Activated CD4-positive, CD25-positive, alpha-beta regulatory T cell treated with anti-CD3 and anti-CD28 coated beads, Interleukin-2, amount 50 U/mL, for 16 hours (primary cell): Measurements from ENCODE around the gene ATP8A2.
"Not testable (repeated sequence)": the region's sequence is repeated elsewhere in the genome, so short reads cannot be mapped to it uniquely, and the experiment has no call there.

Experiments
- DNase-seq: peaks from one replicate; pipeline ENCODE4 v3.0.0-alpha.2; 2020; ENCODE audit warnings: low read depth, low spot score

ATP8A2 gene

DNA sequence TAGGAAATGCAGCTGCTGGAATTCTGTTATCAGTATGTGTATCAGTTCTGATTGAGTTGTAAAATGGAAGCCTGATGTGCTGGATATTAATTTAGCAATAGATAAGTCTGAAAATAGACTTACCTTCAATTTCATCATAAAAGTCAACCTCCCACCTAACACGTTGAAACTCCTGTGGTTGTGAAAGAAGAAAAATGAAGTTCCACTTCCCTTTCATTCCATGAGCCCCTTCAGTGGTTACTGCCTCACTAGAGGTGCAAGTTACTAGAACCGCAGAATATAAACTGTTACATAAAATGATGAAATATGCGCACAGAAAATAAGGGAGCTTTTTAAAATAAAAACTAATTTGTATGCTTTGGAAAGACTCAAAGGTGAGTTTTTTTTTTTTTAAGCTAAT is 430.8 kb downstream of the ATP8A2 start:
- no peak for DNase-seq

DNA sequence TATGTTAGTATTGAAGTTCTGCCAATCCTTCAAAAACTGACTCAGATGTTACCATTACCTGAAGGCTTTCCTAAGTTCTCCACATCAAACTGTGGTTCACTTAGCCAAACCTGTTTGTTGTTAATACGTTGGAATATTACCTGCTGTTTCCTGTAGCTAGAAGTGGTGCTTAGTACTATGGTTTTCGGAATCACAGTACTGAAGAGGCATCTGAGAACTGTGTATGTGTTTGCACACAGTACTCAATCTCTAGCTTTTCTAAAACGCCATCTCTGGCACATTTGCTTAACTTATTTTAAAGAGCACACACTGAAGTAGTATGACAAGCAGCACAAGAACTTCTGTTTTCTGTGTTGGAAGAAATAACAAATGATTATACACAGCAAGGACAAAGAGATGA is 431.9 kb downstream of the ATP8A2 start:
- DNase-seq = no peak

DNA sequence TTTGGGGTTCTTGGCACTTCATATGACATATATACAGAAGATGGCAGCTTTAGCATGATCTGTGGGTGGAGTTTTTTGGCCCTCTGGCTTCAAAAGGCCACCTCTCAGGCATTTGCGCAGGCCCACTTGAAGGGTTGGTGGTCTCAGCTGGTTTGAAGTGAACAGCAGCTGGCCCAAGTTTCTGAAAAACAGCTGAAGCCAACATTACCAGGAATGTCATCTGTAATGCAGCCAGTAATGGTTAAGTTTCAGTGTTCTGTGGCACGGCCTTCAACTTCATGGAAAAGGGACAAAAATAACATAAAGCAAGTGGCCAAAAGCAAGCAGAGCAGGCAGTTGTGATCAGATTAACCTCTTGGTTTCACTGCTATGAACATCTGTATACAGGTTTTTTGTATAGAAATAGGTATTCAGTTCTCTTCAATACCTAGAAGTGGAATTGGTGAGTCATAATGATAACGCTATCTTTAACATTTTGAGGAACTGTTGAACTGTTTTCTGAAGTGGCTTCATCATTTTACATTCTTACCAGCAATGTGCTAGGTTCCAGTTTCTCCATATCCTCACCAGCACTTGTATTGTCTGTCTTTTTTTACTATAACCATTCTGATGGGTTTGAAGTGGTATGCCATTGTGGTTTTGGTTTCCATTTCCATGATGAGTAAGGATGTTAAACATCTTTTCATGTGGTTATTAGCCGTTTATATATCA is 434.6 kb downstream of the ATP8A2 start:
- no peak for DNase-seq

DNA sequence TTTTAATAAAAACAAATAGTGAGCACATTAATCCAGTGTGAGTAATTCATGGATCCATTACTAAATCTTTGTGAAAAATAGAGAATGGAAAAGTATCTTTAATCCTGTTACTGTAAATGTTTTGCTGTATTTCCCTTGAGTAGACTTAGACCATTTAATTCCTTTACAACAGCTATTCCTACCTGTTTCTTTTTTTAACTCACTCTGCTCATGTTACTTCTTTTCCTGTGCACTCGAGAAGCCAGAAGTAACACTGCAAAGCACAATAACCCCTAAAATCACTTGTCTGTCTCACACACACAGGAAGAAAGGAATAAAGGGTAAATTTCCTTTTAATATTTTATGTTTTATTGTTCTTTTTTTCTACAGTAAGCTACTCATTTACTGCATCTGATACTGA is 435.8 kb downstream of the ATP8A2 start:
- no peak for DNase-seq

DNA sequence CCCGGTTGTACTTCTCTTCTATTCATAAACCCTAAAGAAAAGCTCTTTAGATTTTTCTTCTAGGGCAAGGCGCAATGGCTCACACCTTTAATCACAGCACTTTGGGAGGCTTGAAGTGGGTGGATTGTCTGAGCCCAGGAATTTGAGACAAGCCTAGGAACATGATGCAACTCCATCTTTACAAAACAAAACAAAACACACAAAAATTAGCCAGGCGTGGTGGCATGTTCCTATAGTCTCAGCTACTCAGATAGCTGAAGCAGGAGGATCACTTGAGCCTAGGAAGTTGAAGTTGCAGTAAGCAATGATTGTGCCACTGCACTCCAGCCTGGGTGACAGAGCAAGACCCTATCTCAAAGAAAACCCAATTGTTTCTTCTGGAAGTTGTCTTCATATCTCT is 439.7 kb downstream of the ATP8A2 start:
- DNase-seq = no peak

DNA sequence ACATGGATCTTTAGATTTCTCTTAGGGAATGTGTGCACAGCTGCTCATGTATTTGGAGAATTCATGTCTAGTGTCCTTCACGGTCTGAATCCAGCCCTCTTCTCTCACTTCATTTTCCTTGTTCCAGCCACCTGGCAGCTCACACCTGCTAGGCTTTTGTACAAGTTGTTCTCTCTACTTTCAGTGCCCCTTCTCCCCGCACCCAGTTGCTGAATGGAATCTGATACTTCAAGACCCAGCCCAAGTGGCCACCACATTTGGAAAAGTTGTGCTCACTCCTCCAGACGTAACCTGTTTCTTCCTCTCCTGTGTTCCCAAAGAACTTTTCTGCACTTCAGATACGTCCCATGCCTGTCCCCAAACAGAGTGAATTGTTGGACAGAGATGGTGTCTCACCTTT is 444.5 kb downstream of the ATP8A2 start:
- no peak for DNase-seq

DNA sequence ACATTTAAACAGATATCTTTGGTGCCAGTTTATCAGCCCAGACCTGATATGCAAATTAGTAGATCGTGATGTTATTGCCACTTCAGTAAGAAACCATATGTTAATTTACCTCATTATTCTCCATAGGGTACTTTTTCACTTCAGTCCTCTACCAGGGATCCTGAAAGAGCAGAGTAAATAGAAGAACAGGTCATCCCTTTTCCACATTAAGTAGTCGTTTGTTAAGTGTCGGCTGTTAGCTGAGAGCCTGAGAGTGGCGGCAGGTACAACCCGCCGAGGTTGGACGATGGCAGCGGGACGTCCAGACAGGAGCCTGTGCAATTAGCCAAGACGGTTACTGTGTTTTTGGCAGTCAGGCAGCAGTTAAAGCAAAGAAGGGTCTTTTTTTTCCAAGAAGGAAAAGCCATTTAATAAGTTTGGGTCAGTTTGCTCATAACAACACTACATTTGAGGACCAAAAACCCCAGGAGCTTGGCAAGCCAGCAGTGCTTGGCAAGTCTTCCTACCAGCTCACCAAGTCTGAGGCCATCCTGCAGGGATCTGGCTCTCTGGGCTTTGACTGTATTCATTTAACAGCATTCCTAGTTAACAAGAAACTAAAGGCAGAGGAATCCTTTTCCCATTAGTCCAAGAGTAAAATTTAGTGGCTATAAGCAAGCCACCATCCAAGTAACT is 448.2 kb downstream of the ATP8A2 start:
- no peak for DNase-seq

DNA sequence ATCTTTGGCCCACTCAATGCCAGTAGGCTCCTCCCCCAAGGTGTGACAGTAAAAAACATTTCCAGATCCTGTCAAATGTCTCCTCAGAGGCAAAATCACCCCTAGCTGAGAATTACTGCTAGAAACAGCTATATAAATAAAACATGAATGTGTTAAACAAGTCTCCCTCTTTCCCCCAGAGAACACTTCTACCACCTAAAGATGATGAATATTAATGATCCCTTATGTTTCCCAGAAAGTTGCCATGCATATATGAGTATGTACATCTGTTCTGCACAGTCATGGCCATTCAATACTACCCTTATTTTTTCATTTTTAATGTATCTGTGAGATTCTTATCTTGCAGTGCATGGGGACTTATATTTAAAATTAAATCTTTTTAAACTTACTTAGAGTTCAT is 450.0 kb downstream of the ATP8A2 start:
- DNase-seq = no peak

DNA sequence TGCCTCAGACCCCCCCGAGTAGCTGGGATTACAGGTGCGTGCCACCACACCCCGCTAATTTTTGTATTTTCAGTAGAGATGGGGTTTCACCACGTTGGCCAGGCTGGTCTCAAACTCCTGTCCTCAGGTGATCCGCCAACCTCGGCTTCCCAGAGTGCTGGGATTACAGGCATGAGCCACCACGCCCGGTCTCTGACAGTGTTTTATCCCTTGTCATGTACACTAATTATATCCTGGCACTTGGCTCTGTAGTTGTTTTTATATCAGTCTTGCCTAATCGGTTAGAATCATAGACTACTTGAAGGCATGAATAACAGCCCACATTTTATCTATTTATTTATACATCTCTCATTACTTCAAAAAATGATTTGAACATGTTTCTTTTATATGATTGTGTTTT is 455.4 kb downstream of the ATP8A2 start:
- not testable (repeated sequence) for DNase-seq

DNA sequence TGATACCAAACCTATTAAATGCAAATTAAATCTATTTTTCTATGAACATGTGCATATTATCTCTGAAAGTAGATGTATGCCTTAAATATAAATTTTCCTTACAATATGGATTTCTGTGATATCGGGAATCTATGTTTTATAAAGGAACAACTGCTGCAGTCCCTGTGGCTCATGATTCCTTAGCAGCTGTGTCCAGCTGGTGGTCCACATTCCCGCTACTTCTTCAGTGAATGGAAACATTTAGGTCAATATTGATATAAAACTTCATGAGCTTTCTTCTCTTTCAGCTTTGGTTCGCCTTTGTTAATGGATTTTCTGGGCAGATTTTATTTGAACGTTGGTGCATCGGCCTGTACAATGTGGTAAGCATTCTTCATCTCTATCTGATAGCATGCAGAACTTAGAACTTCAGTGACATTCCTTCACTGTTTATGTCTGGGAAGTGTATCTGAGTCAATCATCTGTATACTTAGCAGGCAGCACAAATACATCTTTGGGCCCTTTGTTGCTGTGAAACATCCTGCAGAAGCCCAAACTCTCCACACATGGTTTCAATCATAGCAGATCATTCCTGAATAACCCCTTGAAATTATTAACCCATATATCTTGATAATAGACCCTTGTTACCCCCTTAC is 456.2 kb downstream of the ATP8A2 start:
- DNase-seq = no peak

DNA sequence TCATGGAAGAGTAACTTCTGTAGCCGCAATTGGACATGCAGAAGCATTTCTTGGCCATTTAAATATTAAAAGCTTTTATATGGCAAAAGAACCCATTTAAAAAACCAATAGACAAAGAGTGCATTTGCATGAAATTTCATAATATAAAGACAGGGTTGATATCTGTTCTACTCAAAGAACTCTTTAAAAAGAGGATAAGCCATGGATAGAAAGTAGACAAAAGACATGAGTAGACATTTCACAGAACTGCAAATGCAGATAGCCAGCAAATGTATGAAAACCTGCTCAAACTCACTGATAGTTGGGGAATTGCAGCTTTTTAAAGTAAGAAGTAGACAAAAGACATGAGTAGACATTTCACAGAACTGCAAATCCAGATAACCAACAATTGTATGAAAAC is 462.0 kb downstream of the ATP8A2 start:
- no peak for DNase-seq

DNA sequence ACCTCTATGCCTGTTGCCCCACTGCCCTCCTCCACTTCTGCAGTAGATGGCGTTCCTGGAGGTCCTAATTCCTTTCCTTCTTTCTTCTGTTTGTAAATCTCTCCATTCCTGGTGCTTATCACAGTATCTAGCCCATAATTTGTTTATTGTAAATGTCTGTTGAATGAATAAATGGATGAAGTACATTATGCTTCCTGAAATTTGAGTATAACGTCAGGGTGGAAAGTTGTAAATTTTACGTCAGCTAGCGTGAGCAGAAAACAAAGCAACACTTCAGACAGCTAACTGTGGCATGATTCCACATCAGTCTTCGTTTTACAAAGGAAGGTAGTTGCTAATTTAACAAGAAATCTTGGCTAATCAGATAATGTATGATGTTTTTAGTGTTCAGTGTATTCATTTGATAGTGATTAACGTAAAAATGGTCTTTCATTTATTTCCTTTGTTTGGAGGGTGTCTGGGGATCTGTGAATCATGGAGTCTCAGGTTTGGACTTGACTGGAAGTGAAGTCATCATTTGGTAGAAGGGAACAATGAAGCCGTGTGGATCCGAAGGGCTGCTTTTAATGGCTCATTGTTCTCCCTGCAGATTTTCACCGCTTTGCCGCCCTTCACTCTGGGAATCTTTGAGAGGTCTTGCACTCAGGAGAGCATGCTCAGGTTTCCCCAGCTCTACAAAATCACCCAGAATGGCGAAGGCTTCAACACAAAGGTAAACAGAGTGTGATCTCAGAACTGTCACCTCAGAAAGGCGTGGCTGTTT is 465.0 kb downstream of the ATP8A2 start:
- DNase-seq = no peak

DNA sequence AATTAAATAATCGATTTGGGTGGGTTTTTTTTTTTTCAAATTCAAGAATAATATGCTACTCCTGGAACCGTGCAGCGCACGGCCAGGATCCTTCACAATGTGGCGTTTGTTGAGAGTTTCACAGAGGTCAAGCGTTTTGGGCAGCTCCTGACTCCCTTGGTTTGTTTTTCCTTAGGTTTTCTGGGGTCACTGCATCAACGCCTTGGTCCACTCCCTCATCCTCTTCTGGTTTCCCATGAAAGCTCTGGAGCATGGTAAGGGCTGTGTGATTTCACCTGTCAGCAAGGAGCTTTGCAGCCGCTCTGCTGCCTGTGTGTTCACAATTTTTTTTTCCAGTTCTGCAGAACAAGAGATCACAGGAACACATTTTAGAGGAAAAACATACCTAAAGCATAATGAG is 467.6 kb downstream of the ATP8A2 start:
- no peak for DNase-seq

DNA sequence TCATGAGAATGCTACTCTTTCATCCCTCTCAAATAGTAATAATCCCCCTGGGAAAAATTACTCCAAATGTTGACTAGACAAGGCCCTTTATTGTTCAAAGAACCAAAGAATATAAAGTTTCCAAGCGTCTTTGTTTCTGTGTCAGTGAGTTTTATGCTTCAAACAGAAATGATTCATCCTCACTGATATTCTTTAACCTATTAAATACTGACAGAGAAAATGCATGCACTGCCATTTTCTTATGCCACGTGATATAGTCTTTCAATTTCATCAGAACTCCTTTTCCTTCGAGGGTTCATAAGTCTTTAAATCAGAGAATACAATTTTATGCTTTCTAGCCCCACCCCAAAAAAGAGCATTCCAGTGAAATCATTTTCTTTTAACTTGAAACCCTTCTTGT is 468.5 kb downstream of the ATP8A2 start:
- DNase-seq = no peak

DNA sequence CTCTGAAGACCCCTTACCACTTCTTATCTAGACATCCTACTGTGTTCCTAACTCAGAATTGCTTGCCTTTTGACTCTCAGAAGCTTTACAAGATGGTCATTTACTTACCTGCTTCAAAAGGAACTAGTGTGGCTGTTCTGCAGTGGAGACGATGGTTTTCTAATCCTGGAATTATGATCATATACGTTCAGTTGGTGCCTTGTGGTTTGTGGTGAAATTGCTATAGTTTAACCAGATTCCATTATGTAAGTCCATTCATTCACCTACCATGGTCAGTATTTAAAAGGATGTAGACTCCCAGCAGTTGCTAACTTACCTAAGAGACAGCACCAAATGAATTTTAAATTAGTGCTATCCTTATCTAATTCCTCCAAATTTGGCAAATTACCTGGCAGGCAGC is 469.2 kb downstream of the ATP8A2 start:
- DNase-seq = no peak

DNA sequence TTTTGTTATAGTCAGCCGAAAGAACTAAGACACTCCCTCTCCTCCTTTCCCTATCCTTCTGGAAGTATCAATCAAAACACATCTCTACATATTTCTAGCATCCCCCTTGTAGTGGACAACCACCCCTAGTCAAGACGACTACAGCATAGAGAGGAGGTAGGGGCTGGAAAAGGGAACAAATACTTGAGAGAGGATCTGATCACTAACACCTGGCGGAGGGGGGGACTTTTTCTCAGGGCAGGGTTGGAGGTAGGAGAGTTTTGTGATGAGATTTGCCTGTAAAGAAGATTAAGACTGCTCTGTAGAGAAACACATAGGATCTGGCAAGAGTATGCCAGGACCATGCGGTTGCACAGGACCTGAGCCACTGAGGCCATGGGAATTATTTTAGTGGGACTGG is 471.9 kb downstream of the ATP8A2 start:
- DNase-seq = no peak

DNA sequence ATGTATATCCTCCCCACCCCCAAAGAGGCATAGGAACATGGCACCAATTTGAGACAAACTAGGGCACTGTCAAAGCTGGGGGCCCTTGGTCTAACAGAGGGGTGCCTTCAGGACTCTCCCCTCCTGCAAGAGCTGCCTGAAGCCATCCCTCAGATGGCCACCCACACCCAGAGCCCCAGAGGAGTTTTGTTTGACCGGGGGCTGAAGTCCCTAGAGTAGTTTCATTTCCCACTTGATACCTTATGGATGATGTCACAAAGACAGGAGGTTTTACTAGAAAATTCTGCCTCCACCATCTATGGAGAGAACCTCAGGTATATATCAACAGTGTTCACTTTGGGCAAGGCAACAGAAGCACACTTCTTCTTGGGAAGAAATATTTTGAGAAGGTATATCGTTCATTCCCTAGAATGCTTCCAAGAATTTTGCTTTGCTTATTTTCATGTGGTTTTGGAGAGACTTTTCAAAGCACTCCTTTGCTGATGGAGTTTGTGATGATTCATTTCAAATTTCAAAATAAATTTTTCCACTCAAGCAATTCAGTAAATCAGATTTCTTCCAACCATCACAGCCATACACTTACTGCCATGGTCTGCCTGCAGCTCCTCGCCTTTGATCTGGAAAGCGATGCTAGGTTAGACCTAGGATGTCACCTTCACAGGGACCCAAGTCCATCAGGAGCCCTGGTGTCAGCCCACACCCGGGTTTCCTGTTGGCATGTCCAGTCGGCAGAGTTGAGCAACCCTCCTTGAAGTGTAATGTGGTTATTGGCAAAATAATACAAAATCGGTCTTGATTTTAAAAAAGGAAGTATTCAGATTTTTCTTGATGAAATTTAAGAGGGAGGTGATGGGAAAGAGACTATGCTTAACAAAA is 473.0 kb downstream of the ATP8A2 start:
- no peak for DNase-seq

DNA sequence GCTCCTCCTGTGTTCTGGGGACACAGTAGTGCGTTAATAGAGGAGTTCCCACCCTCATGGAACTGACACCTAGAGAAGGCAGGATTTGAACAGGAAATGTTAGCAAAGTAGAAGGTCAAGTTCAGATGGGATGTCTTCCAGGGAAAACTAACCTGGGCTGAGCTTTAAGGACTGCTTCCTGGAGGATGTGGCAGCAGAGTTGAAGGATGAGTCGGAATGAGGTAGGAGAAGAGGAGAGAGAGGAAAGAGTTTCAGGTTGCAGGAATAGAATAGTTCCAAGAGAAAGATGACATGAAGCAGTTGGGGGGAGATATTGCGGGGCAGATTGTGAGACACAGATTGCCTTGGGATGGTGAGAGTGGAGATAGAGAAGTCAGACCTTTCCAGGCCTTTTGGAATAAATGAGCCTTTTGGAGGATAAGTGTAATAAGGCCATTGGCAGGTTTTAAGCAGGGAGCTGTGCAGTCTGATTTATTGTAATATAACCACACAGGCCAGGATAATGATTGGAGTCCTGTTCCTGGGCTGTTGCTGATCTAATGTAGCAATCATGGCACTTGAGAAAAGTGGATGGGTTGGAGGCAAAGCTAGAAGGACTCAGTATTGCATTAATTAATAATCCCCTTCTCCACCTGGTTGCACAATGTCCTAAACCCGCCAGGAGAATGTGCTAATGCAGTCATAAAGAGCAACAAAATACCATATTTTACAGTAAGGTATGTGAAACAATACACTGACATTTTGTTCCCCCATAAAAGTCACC is 474.6 kb downstream of the ATP8A2 start:
- DNase-seq = no peak

DNA sequence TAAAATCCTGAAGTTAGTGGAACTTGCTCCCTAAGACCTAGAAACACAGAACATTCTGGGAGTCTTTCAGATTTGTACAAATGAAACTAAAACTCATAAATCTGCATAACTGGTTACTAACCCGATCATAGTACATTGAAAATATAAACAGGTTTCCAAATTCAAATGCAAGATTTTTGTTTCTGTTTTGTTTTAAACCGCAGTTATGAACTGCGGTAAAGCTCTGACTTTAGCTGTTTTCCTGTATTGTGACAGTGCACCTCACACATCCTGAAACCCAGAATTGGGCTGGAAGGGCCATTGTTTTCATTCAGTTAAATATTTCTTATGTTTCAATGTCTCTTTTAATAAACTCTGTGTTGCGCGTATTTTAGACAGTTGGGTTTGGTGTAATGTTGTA is 475.4 kb downstream of the ATP8A2 start:
- no peak for DNase-seq
